Activated naive CD4-positive, alpha-beta T cell (primary cell): ENCODE data around the gene GPATCH2.
"Not testable (repeated sequence)": the region's sequence is repeated elsewhere in the genome, so short reads cannot be mapped to it uniquely, and the experiment has no call there.

ENCODE experiments used
- DNase-seq, 4 experiments: peaks; one replicate each; lab custom pipeline; 2025; lab: John Stamatoyannopoulos, UW

The GPATCH2 gene

GRCh38 chr1:217443845-217444244 is 187.0 kb downstream of the GPATCH2 start:
- DNase-seq, result no peak

GRCh38 chr1:217437376-217437775 is 193.5 kb downstream of the GPATCH2 start:
- no peak for DNase-seq

- no peak for DNase-seq
Observed at GRCh38 chr1:217435204-217435603, 195.7 kb downstream of the GPATCH2 start.

GRCh38 chr1:217433664-217434063 is 197.2 kb downstream of the GPATCH2 start:
- no peak for DNase-seq

GRCh38 chr1:217432339-217432738 is 198.6 kb downstream of the GPATCH2 start:
- no peak for DNase-seq

- DNase-seq, result no peak
Observed at GRCh38 chr1:217431395-217431794, 199.5 kb downstream of the GPATCH2 start.

GRCh38 chr1:217425422-217425821 is 205.5 kb downstream of the GPATCH2 start:
- DNase-seq, result no peak

- no peak for DNase-seq
Observed at GRCh38 chr1:217419194-217419551, 211.7 kb downstream of the GPATCH2 start.

GRCh38 chr1:217418269-217419193 is 212.4 kb downstream of the GPATCH2 start:
- DNase-seq, result no peak

- DNase-seq, result no peak
Observed at GRCh38 chr1:217417363-217417762, 213.5 kb downstream of the GPATCH2 start.

- no peak for DNase-seq
Observed at GRCh38 chr1:217407534-217408001, 223.3 kb downstream of the GPATCH2 start.

GRCh38 chr1:217403026-217403720 is 227.7 kb downstream of the GPATCH2 start:
- DNase-seq, result no peak

- no peak for DNase-seq
Observed at GRCh38 chr1:217402301-217402700, 228.6 kb downstream of the GPATCH2 start.

GRCh38 chr1:217393896-217394295 is 237.0 kb downstream of the GPATCH2 start:
- DNase-seq, result no peak

- DNase-seq, result no peak
Observed at GRCh38 chr1:217392441-217392840, 238.4 kb downstream of the GPATCH2 start.

- no peak for DNase-seq
Observed at GRCh38 chr1:217389895-217390294, 241.0 kb downstream of the GPATCH2 start.

- DNase-seq, result no peak
Observed at GRCh38 chr1:217388522-217389065, 242.3 kb downstream of the GPATCH2 start.

GRCh38 chr1:217381773-217382172 is 249.1 kb downstream of the GPATCH2 start:
- not testable (repeated sequence) for DNase-seq

GRCh38 chr1:217379804-217380203 is 251.1 kb downstream of the GPATCH2 start:
- not testable (repeated sequence) for DNase-seq

GRCh38 chr1:217379336-217379735 is 251.6 kb downstream of the GPATCH2 start:
- no peak for DNase-seq
